CD4-positive, alpha-beta T cell (primary cell): ENCODE data around the gene LAGE3. TPM values are rescaled to one million over a fixed set of nuclear protein-coding genes. Genes with fewer than 3 reads are reported as not detected.

Experiments used
- ATAC-seq: fragments of 200-7000 bp; cut with Tn5 transposase; one replicate; pipeline ENCODE4 v1.10.0; 2022; ENCODE audit warnings: mild to moderate bottlenecking; ENCODE audit not compliant: poor library complexity
- CTCF ChIA-PET: fragments of 350-600 bp; sonication (Branson Sonifier 250); formaldehyde crosslinking; loops from one replicate; lab custom pipeline; 2021; ENCODE audit warnings: antibody characterized with exemption, inconsistent platforms; lab: Charles Lee
- POLR2A ChIA-PET: fragments of 350-600 bp; sonication (Branson Sonifier 250); formaldehyde crosslinking; loops from one replicate; lab custom pipeline; 2021; ENCODE audit warnings: antibody characterized with exemption, inconsistent platforms; lab: Charles Lee
- DNase-seq, 14 experiments: peaks; one replicate each; pipeline ENCODE4 v3.0.0-alpha.2; 2013 to 2020; ENCODE audit warnings: mixed read lengths in 2 of 14
- H3K27ac ChIP-seq, 2 donors: one replicate each; pipeline versions ENCODE4 v1.5.1 to v1.7.0; 2013; ENCODE audit warnings: low read length in 2 of 2, low read depth in 1 of 2, mild to moderate bottlenecking in 1 of 2
- H3K27me3 ChIP-seq, 2 experiments: 1 replicate in 1 of 2; 2 replicates in 1 of 2; pipeline versions ENCODE4 v1.6.1 to v1.7.0; 2013; ENCODE audit warnings: low read length in 2 of 2, control low read depth in 1 of 2, mild to moderate bottlenecking in 1 of 2, moderate library complexity in 1 of 2; ENCODE audit not compliant: insufficient read depth in 2 of 2, control insufficient read depth in 1 of 2
- H3K36me3 ChIP-seq: one replicate; pipeline ENCODE4 v1.6.1; 2013; ENCODE audit warnings: low read length, control low read depth; ENCODE audit not compliant: insufficient read depth
- H3K4me1 ChIP-seq: one replicate; pipeline ENCODE4 v1.6.1; 2013; ENCODE audit warnings: low read length, control low read depth; ENCODE audit not compliant: insufficient read depth
- H3K4me3 ChIP-seq: one replicate; pipeline ENCODE4 v1.5.1; 2013; ENCODE audit warnings: mild to moderate bottlenecking, low read length, moderate library complexity
- H3K9me3 ChIP-seq, 2 experiments: 1 replicate in 1 of 2; 2 replicates in 1 of 2; pipeline versions ENCODE4 v1.6.1 to v1.7.0; 2013; ENCODE audit warnings: low read length in 2 of 2, mild to moderate bottlenecking in 2 of 2, control low read depth in 1 of 2, moderate library complexity in 1 of 2; ENCODE audit not compliant: control insufficient read depth in 1 of 2, insufficient read depth in 1 of 2
- H3K27ac Mint-ChIP-seq: one replicate; pipeline ENCODE4 v1.8.0; 2020; ENCODE audit warnings: mixed read lengths
- H3K27me3 Mint-ChIP-seq: one replicate; pipeline ENCODE4 v1.8.0; 2021; ENCODE audit warnings: mixed read lengths
- H3K36me3 Mint-ChIP-seq: one replicate; pipeline ENCODE4 v1.8.0; 2021; ENCODE audit warnings: low read depth, mixed read lengths
- H3K4me1 Mint-ChIP-seq: one replicate; pipeline ENCODE4 v1.8.0; 2021; ENCODE audit warnings: low read depth, mixed read lengths
- H3K4me3 Mint-ChIP-seq: one replicate; pipeline ENCODE4 v1.8.0; 2020; ENCODE audit warnings: mild to moderate bottlenecking, mixed read lengths
- H3K9me3 Mint-ChIP-seq: one replicate; pipeline ENCODE4 v1.8.0; 2020; ENCODE audit warnings: mixed read lengths
- intact Hi-C, 2 experiments: fragments of 100-400 bp; cut with DNase I in 1 of 2; cut with micrococcal nuclease in 1 of 2; formaldehyde crosslinking; loops; one replicate each; pipeline versions ENCODE4 v1.15.1 to v1.9.0; 2023 to 2025; cut with DNase I, micrococcal nuclease
- total RNA-seq, 174 experiments: library from RNA in 2 of 174; stranded (reverse) in 2 of 174; gene quantifications; one replicate each; pipeline ENCODE4 v1.2.3 and lab custom pipeline; 2021 to 2026
- TF ChIP-seq, protein P1 (sequence below): fragments of 200-600 bp; IDR thresholded peaks from one replicate; pipeline ENCODE4 v1.8.0; 2022; ENCODE audit warnings: antibody characterized with exemption, mild to moderate bottlenecking

The LAGE3 gene
- total RNA-seq, 2 experiments from 2014 or later, result 5.7 to 6.6 TPM

GRCh38 chrX:154431341-154431740, 47.7 kb downstream of the LAGE3 start:
- DNase-seq (peak in 2 of 14 experiments; percentile 38 to 53), ATAC-seq (no peak)
- no peak overlapping the region for H3K4me3 ChIP-seq
- H3K36me3 ChIP-seq, result peaks cover 33% of the 10 kb centered on the region
- Mint-ChIP-seq H3K27ac (no peak overlapping the region), H3K4me3 (peak overlapping the region; percentile 27), H3K36me3 (peaks cover 31% of the 10 kb centered on the region), H3K4me1 (peaks cover 33% of the 10 kb centered on the region), H3K9me3 (no peaks in the 10 kb centered on the region), H3K27me3 (no peaks in the 10 kb centered on the region)
- peaks cover 35% of the 10 kb centered on the region for H3K4me1 ChIP-seq
- no peaks in the 10 kb centered on the region for H3K9me3 ChIP-seq
- CTCF ChIA-PET, result interaction anchor here (0.6 kb wide), 1 partner anchor 363 kb away, joined by 3 read pairs; no protein-coding TSS in a partner anchor
- no peaks in the 10 kb centered on the region for H3K27me3 ChIP-seq
- TF ChIP-seq, protein P1, sequence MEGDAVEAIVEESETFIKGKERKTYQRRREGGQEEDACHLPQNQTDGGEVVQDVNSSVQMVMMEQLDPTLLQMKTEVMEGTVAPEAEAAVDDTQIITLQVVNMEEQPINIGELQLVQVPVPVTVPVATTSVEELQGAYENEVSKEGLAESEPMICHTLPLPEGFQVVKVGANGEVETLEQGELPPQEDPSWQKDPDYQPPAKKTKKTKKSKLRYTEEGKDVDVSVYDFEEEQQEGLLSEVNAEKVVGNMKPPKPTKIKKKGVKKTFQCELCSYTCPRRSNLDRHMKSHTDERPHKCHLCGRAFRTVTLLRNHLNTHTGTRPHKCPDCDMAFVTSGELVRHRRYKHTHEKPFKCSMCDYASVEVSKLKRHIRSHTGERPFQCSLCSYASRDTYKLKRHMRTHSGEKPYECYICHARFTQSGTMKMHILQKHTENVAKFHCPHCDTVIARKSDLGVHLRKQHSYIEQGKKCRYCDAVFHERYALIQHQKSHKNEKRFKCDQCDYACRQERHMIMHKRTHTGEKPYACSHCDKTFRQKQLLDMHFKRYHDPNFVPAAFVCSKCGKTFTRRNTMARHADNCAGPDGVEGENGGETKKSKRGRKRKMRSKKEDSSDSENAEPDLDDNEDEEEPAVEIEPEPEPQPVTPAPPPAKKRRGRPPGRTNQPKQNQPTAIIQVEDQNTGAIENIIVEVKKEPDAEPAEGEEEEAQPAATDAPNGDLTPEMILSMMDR, result no peak
- POLR2A ChIA-PET, result interaction anchor here (0.6 kb wide), 1 partner anchor 85 kb away, joined by 3 read pairs; the partner anchor contains the start of gene FAM3A
- intact Hi-C loops, result loop anchor here in 1 of 2 experiments (10.0 kb wide), 1 partner anchor 53 kb away; the partner anchor contains the start of gene UBL4A
- no peak overlapping the region for H3K27ac ChIP-seq

DNA sequence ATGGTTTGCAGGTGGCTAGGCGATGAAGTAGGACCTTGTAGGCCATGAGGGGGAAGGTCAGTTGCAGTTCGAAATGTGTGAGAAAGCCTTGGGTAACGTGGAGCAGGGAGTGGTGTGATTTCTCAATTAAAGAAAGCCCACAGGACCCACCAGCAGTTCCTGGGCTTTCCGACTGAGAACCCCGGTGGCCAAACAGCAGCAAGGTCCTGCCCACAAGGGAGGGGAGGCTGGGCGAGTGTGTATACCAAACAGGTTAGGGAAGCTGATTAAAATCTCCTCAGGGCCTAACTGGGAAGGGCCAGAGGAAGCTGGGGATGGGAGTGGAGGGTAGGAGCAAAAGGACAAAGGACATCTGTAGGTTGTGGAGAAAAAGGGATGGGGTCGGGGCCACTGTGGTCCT, 48.2 kb downstream of the LAGE3 start:
- no peaks in the 10 kb centered on the region for H3K9me3 Mint-ChIP-seq
- H3K27me3 Mint-ChIP-seq, result no peaks in the 10 kb centered on the region
- intact Hi-C loops, result loop anchor here in 1 of 2 experiments (10.0 kb wide), 1 partner anchor 54 kb away; the partner anchor contains the start of gene UBL4A
- ChIA-PET POLR2A (interaction anchor here (0.6 kb wide), 1 partner anchor 85 kb away, joined by 3 read pairs; the partner anchor contains the start of gene FAM3A), CTCF (interaction anchor here (0.6 kb wide), 1 partner anchor 363 kb away, joined by 3 read pairs; no protein-coding TSS in a partner anchor)
- H3K36me3 Mint-ChIP-seq, result peaks cover 27% of the 10 kb centered on the region
- TF ChIP-seq, protein P1, result no peak
- no peaks in the 10 kb centered on the region for H3K9me3 ChIP-seq
- peak overlapping the region; percentile 80 for H3K27ac Mint-ChIP-seq
- H3K4me3 ChIP-seq, result no peak overlapping the region
- H3K4me1 ChIP-seq, result peaks cover 31% of the 10 kb centered on the region
- H3K27ac ChIP-seq, result no peak overlapping the region
- peaks cover 30% of the 10 kb centered on the region for H3K4me1 Mint-ChIP-seq
- peak overlapping the region; percentile 27 for H3K4me3 Mint-ChIP-seq
- H3K27me3 ChIP-seq, result no peaks in the 10 kb centered on the region
- H3K36me3 ChIP-seq, result peaks cover 33% of the 10 kb centered on the region
- DNase-seq, result peak in 2 of 14 experiments; percentile 38 to 57
- no peak for ATAC-seq

DNA sequence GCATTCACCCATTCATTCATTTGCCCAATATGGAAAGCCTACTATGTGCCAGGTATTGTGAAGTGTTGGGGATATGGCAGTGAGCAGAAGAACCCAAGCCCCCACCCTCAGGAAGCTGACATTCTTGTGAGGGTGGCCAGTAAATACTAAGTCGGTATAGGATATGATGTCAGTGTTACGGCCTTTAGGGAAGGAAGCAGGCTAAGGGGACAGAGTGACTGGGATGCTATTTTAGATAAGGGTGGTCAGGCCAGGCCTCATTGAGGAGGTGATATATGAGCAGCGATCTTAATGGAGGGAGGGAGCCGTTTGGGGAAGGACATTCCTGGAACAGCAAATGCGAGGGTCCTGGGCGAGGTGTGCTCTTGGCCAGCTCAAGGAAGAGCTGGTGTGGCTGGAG, 48.6 kb downstream of the LAGE3 start:
- H3K27me3 ChIP-seq, result no peaks in the 10 kb centered on the region
- H3K36me3 Mint-ChIP-seq, result peaks cover 23% of the 10 kb centered on the region
- H3K9me3 Mint-ChIP-seq, result no peaks in the 10 kb centered on the region
- H3K4me1 ChIP-seq, result peaks cover 29% of the 10 kb centered on the region
- H3K4me3 ChIP-seq, result no peak overlapping the region
- H3K27ac ChIP-seq, result no peak overlapping the region
- peak overlapping the region; percentile 27 for H3K4me3 Mint-ChIP-seq
- peaks cover 32% of the 10 kb centered on the region for H3K36me3 ChIP-seq
- H3K27ac Mint-ChIP-seq, result peak overlapping the region; percentile 80
- ATAC-seq, result no peak
- intact Hi-C loops, result loop anchor here in 1 of 2 experiments (10.0 kb wide), 1 partner anchor 54 kb away; the partner anchor contains the start of gene UBL4A
- no peaks in the 10 kb centered on the region for H3K27me3 Mint-ChIP-seq
- peaks cover 30% of the 10 kb centered on the region for H3K4me1 Mint-ChIP-seq
- CTCF ChIA-PET, result no interaction called here
- no peaks in the 10 kb centered on the region for H3K9me3 ChIP-seq
- no peak for DNase-seq
- POLR2A ChIA-PET, result no interaction called here
- TF ChIP-seq, protein P1, result no peak
